ENCODE data around the gene GFPT1. TPM values are rescaled to one million over a fixed set of nuclear protein-coding genes. Genes with fewer than 3 reads are reported as not detected.

The GFPT1 gene
- total and polyA plus RNA-seq, 12 donors: 5.0 to 90.3 (median 60.5) TPM

- intact Hi-C loops (cut with DNase I): no loop called here
- H3K9me3 ChIP-seq: no peaks in the 10 kb centered on the region
- H3K27me3 ChIP-seq: no peaks in the 10 kb centered on the region
- no peaks in the 10 kb centered on the region for H3K36me3 ChIP-seq
- H3K27ac ChIP-seq: no peak overlapping the region
- no peak for DNase-seq
- WGBS, 2 donors: 97 to 98% methylated on average over 3 of the region's 3 CpGs
- no peak for ATAC-seq
- H3K4me1 ChIP-seq: peaks cover 0 to 22% (median 6%) of the 10 kb centered on the region in 9 donors
- H3K4me3 ChIP-seq: no peak overlapping the region
- no peak for TF ChIP-seq CTCF (IDR thresholded peaks at IDR 0.05)
These were observed 90.6 kb downstream of the GFPT1 start for GRCh38 chr2:69296421-69296820.

- DNase-seq (no peak), ATAC-seq (no peak)
- 75 to 84% methylated on average over 3 of the region's 3 CpGs for WGBS, 2 donors
- no peaks in the 10 kb centered on the region for H3K27me3 ChIP-seq
- no peaks in the 10 kb centered on the region for H3K9me3 ChIP-seq
- peak overlapping the region in 2 of 10 donors; percentile 9 to 19 for H3K27ac ChIP-seq
- no peaks in the 10 kb centered on the region for H3K36me3 ChIP-seq
- intact Hi-C loops (cut with DNase I): no loop called here
- H3K4me1 ChIP-seq: peaks cover 0 to 21% (median 12%) of the 10 kb centered on the region in 9 donors
- no peak for TF ChIP-seq CTCF (IDR thresholded peaks at IDR 0.05)
- no peak overlapping the region for H3K4me3 ChIP-seq
These were observed 94.8 kb downstream of the GFPT1 start for GRCh38 chr2:69292256-69292655.

GRCh38 chr2:69291721-69292120 lies 95.3 kb downstream of the GFPT1 start:
- DNase-seq: no peak
- intact Hi-C loops (cut with DNase I): no loop called here
- Histone ChIP-seq H3K36me3 (no peaks in the 10 kb centered on the region), H3K9me3 (no peaks in the 10 kb centered on the region), H3K27ac (peak overlapping the region in 5 of 10 donors; percentile 9 to 51 (median 16)), H3K27me3 (no peaks in the 10 kb centered on the region), H3K4me3 (no peak overlapping the region), H3K4me1 (peaks cover 0 to 21% (median 12%) of the 10 kb centered on the region in 9 donors)
- ATAC-seq: no peak
- 72 to 78% methylated on average over 3 of the region's 3 CpGs for WGBS, 2 donors
- TF ChIP-seq CTCF (IDR thresholded peaks at IDR 0.05): no peak

GRCh38 chr2:69291004-69291650 lies 95.9 kb downstream of the GFPT1 start:
- ATAC-seq: peak in 7 of 8 donors; percentile 29 to 71 (median 49)
- H3K4me1 ChIP-seq: peaks cover 0 to 21% (median 12%) of the 10 kb centered on the region in 9 donors
- H3K36me3 ChIP-seq: no peaks in the 10 kb centered on the region
- no peaks in the 10 kb centered on the region for H3K27me3 ChIP-seq
- H3K27ac ChIP-seq: peak overlapping the region in 5 of 10 donors; percentile 15 to 51 (median 19)
- H3K4me3 ChIP-seq: no peak overlapping the region
- no peak for DNase-seq
- intact Hi-C loops (cut with DNase I): no loop called here
- no peaks in the 10 kb centered on the region for H3K9me3 ChIP-seq
- TF ChIP-seq CTCF (IDR thresholded peaks at IDR 0.05): no peak

Data from heart right ventricle (tissue), 16 donors.